HEK293 (cell line): ENCODE data around the gene RPP38.

Experiments used
- KLF1 ChIP-seq: fragments of 450-650 bp; formaldehyde crosslinking; IDR thresholded peaks from 2 replicates; pipeline ENCODE4 v1.5.1; 2016; ENCODE audit warnings: missing biosample characterization, missing genetic modification characterization
- KLF17 ChIP-seq: fragments of 450-650 bp; formaldehyde crosslinking; IDR thresholded peaks from 2 replicates; pipeline ENCODE4 v1.5.1; 2016; ENCODE audit warnings: missing biosample characterization, missing genetic modification characterization
- SP2 ChIP-seq: fragments of 450-650 bp; formaldehyde crosslinking; IDR thresholded peaks from 2 replicates; pipeline ENCODE4 v1.5.1; 2016; ENCODE audit warnings: missing biosample characterization, missing genetic modification characterization
- ZBTB11 ChIP-seq: fragments of 450-650 bp; formaldehyde crosslinking; conservative IDR thresholded peaks from 2 replicates; pipeline ENCODE4 v1.5.1; 2016; ENCODE audit warnings: low read depth, missing biosample characterization, missing genetic modification characterization
- ZBTB8A ChIP-seq: fragments of 450-650 bp; formaldehyde crosslinking; IDR thresholded peaks from 2 replicates; pipeline ENCODE4 v1.5.1; 2016; ENCODE audit warnings: missing biosample characterization, missing genetic modification characterization
- ZFHX2 ChIP-seq: fragments of 450-650 bp; formaldehyde crosslinking; conservative IDR thresholded peaks from 2 replicates; pipeline ENCODE4 v1.5.1; 2016; ENCODE audit warnings: missing biosample characterization, missing genetic modification characterization
- ZFP69B ChIP-seq: fragments of 450-650 bp; formaldehyde crosslinking; IDR thresholded peaks from 2 replicates; pipeline ENCODE4 v1.5.1; 2016; ENCODE audit warnings: missing biosample characterization, missing genetic modification characterization
- ZIC2 ChIP-seq: fragments of 450-650 bp; formaldehyde crosslinking; IDR thresholded peaks from 2 replicates; pipeline ENCODE4 v1.5.1; 2016; ENCODE audit warnings: missing biosample characterization, missing genetic modification characterization
- ZNF133 ChIP-seq: fragments of 450-650 bp; formaldehyde crosslinking; IDR thresholded peaks from 2 replicates; pipeline ENCODE4 v1.5.1; 2016; ENCODE audit warnings: missing biosample characterization, missing genetic modification characterization
- ZNF311 ChIP-seq: fragments of 450-650 bp; formaldehyde crosslinking; IDR thresholded peaks from 2 replicates; pipeline ENCODE4 v1.5.1; 2017; ENCODE audit warnings: missing biosample characterization, missing genetic modification characterization, borderline replicate concordance
- ZNF335 ChIP-seq: fragments of 450-650 bp; formaldehyde crosslinking; conservative IDR thresholded peaks from 2 replicates; pipeline ENCODE4 v1.5.1; 2016; ENCODE audit warnings: missing biosample characterization, missing genetic modification characterization
- ZNF341 ChIP-seq: fragments of 450-650 bp; formaldehyde crosslinking; IDR thresholded peaks from 2 replicates; pipeline ENCODE4; 2016; ENCODE audit warnings: low read depth, missing biosample characterization, missing genetic modification characterization
- ZNF354C ChIP-seq: fragments of 450-650 bp; formaldehyde crosslinking; IDR thresholded peaks from 2 replicates; pipeline ENCODE4 v1.5.1; 2016; ENCODE audit warnings: missing biosample characterization, missing genetic modification characterization, low read depth, borderline replicate concordance
- ZNF391 ChIP-seq: fragments of 450-650 bp; formaldehyde crosslinking; IDR thresholded peaks from 2 replicates; pipeline ENCODE4 v1.5.1; 2016; ENCODE audit warnings: low read depth, missing biosample characterization, missing genetic modification characterization, borderline replicate concordance
- ZNF394 ChIP-seq: fragments of 450-650 bp; formaldehyde crosslinking; IDR thresholded peaks from 2 replicates; pipeline ENCODE4 v1.5.1; 2016; ENCODE audit warnings: missing biosample characterization, missing genetic modification characterization, mild to moderate bottlenecking, moderate library complexity, borderline replicate concordance
- ZNF426 ChIP-seq: fragments of 450-650 bp; formaldehyde crosslinking; IDR thresholded peaks from 2 replicates; pipeline ENCODE4 v1.5.1; 2017; ENCODE audit warnings: missing biosample characterization, missing genetic modification characterization, mild to moderate bottlenecking, inconsistent platforms, moderate library complexity
- ZNF501 ChIP-seq: fragments of 450-650 bp; formaldehyde crosslinking; IDR thresholded peaks from 2 replicates; pipeline ENCODE4 v1.5.1; 2016; ENCODE audit warnings: missing biosample characterization, missing genetic modification characterization
- ZNF629 ChIP-seq: fragments of 450-650 bp; formaldehyde crosslinking; IDR thresholded peaks from 2 replicates; pipeline ENCODE4 v1.5.1; 2017; ENCODE audit warnings: missing biosample characterization, missing genetic modification characterization
- ZNF660 ChIP-seq: fragments of 450-650 bp; IDR thresholded peaks from 2 replicates; pipeline ENCODE4 v1.5.1; 2018; ENCODE audit warnings: missing biosample characterization, mild to moderate bottlenecking, missing genetic modification characterization
- ZNF677 ChIP-seq: fragments of 450-650 bp; IDR thresholded peaks from 2 replicates; pipeline ENCODE4 v1.5.0; 2018; ENCODE audit warnings: missing biosample characterization, mild to moderate bottlenecking, missing genetic modification characterization, moderate library complexity
- ZNF704 ChIP-seq: fragments of 450-650 bp; formaldehyde crosslinking; IDR thresholded peaks from 2 replicates; pipeline ENCODE4 v1.5.1; 2016; ENCODE audit warnings: missing biosample characterization, missing genetic modification characterization
- ZNF76 ChIP-seq: fragments of 450-650 bp; formaldehyde crosslinking; IDR thresholded peaks from 2 replicates; pipeline ENCODE4; 2016; ENCODE audit warnings: low read depth, missing biosample characterization, missing genetic modification characterization, borderline replicate concordance
- TF ChIP-seq, protein P1 (sequence below): fragments of 450-650 bp; formaldehyde crosslinking; IDR thresholded peaks from 2 replicates; pipeline ENCODE4 v1.5.1; 2016; ENCODE audit warnings: missing biosample characterization, missing genetic modification characterization
- TF ChIP-seq, protein P2 (sequence below): fragments of 450-650 bp; formaldehyde crosslinking; IDR thresholded peaks from 2 replicates; pipeline ENCODE4 v1.5.1; 2016; ENCODE audit warnings: missing biosample characterization, missing genetic modification characterization
- TF ChIP-seq, protein P3 (sequence below): fragments of 450-650 bp; formaldehyde crosslinking; IDR thresholded peaks from 2 replicates; pipeline ENCODE4 v1.5.0; 2017; ENCODE audit warnings: missing biosample characterization, missing genetic modification characterization, borderline replicate concordance

The RPP38 gene

GRCh38 chr10:15097011-15097812, at the start of gene RPP38 (continued):
- TF ChIP-seq ZNF391 (tag by site-specific recombination) (peak; percentile 68; the same call in 1 of the 2 replicates), ZNF335 (tag by site-specific recombination) (peak; percentile 94), ZNF133 (tag by site-specific recombination) (no peak), ZNF311 (tag by site-specific recombination) (no peak), ZFP69B (tag by site-specific recombination) (peak; percentile 87), ZNF677 (tag by site-specific recombination) (no peak), ZBTB8A (tag by site-specific recombination) (peak; percentile 75), ZBTB11 (tag by site-specific recombination) (peak; percentile 91), ZNF354C (tag by site-specific recombination) (no peak), ZNF501 (peak; percentile 96), ZNF426 (no peak), KLF17 (tag by site-specific recombination) (0 out of 2 replicates have a peak, but pooled peaks have one; percentile 29), ZNF704 (tag by site-specific recombination) (no peak), SP2 (peak; percentile 44), ZNF660 (peak; percentile 55; the same call in 1 of the 2 replicates), ZNF629 (peak; percentile 54), KLF1 (tag by site-specific recombination) (no peak), ZNF394 (tag by site-specific recombination) (peak; percentile 63), ZFHX2 (tag by site-specific recombination) (peak; percentile 82), ZNF341 (tag by site-specific recombination) (peak; percentile 71), ZNF76 (tag by site-specific recombination) (0 out of 2 replicates have a peak, but pooled peaks have one; percentile 56), ZIC2 (tag by site-specific recombination) (peak; percentile 14; the same call in 1 of the 2 replicates)
- TF ChIP-seq, protein P1, sequence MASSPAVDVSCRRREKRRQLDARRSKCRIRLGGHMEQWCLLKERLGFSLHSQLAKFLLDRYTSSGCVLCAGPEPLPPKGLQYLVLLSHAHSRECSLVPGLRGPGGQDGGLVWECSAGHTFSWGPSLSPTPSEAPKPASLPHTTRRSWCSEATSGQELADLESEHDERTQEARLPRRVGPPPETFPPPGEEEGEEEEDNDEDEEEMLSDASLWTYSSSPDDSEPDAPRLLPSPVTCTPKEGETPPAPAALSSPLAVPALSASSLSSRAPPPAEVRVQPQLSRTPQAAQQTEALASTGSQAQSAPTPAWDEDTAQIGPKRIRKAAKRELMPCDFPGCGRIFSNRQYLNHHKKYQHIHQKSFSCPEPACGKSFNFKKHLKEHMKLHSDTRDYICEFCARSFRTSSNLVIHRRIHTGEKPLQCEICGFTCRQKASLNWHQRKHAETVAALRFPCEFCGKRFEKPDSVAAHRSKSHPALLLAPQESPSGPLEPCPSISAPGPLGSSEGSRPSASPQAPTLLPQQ (tag by site-specific recombination): peak; percentile 96
- TF ChIP-seq, protein P2, sequence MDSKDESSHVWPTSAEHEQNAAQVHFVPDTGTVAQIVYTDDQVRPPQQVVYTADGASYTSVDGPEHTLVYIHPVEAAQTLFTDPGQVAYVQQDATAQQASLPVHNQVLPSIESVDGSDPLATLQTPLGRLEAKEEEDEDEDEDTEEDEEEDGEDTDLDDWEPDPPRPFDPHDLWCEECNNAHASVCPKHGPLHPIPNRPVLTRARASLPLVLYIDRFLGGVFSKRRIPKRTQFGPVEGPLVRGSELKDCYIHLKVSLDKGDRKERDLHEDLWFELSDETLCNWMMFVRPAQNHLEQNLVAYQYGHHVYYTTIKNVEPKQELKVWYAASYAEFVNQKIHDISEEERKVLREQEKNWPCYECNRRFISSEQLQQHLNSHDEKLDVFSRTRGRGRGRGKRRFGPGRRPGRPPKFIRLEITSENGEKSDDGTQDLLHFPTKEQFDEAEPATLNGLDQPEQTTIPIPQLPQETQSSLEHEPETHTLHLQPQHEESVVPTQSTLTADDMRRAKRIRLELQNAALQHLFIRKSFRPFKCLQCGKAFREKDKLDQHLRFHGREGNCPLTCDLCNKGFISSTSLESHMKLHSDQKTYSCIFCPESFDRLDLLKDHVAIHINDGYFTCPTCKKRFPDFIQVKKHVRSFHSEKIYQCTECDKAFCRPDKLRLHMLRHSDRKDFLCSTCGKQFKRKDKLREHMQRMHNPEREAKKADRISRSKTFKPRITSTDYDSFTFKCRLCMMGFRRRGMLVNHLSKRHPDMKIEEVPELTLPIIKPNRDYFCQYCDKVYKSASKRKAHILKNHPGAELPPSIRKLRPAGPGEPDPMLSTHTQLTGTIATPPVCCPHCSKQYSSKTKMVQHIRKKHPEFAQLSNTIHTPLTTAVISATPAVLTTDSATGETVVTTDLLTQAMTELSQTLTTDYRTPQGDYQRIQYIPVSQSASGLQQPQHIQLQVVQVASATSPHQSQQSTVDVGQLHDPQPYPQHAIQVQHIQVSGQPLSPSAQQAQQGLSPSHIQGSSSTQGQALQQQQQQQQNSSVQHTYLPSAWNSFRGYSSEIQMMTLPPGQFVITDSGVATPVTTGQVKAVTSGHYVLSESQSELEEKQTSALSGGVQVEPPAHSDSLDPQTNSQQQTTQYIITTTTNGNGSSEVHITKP (tag by site-specific recombination): peak; percentile 61
- TF ChIP-seq, protein P3, sequence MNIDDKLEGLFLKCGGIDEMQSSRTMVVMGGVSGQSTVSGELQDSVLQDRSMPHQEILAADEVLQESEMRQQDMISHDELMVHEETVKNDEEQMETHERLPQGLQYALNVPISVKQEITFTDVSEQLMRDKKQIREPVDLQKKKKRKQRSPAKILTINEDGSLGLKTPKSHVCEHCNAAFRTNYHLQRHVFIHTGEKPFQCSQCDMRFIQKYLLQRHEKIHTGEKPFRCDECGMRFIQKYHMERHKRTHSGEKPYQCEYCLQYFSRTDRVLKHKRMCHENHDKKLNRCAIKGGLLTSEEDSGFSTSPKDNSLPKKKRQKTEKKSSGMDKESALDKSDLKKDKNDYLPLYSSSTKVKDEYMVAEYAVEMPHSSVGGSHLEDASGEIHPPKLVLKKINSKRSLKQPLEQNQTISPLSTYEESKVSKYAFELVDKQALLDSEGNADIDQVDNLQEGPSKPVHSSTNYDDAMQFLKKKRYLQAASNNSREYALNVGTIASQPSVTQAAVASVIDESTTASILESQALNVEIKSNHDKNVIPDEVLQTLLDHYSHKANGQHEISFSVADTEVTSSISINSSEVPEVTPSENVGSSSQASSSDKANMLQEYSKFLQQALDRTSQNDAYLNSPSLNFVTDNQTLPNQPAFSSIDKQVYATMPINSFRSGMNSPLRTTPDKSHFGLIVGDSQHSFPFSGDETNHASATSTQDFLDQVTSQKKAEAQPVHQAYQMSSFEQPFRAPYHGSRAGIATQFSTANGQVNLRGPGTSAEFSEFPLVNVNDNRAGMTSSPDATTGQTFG (tag by site-specific recombination): no peak
